Measurements from ENCODE around the gene POLE2.

GRCh38 chr14:49614196-49614595 is 73.8 kb downstream of the POLE2 start:
- TF ChIP-seq, protein P1, sequence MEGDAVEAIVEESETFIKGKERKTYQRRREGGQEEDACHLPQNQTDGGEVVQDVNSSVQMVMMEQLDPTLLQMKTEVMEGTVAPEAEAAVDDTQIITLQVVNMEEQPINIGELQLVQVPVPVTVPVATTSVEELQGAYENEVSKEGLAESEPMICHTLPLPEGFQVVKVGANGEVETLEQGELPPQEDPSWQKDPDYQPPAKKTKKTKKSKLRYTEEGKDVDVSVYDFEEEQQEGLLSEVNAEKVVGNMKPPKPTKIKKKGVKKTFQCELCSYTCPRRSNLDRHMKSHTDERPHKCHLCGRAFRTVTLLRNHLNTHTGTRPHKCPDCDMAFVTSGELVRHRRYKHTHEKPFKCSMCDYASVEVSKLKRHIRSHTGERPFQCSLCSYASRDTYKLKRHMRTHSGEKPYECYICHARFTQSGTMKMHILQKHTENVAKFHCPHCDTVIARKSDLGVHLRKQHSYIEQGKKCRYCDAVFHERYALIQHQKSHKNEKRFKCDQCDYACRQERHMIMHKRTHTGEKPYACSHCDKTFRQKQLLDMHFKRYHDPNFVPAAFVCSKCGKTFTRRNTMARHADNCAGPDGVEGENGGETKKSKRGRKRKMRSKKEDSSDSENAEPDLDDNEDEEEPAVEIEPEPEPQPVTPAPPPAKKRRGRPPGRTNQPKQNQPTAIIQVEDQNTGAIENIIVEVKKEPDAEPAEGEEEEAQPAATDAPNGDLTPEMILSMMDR (IDR thresholded peaks at IDR 0.05): no peak
- TF ChIP-seq EZH2 (IDR thresholded peaks at IDR 0.05): no peak

Data from neural progenitor cell (in vitro differentiated cells).